H1 (cell line): ENCODE data around the gene NT5DC3.

Experiments used
- EZH2 ChIP-seq: fragments of 200-600 bp; sonication (generic); IDR thresholded peaks from 2 replicates; pipeline ENCODE4 v1.7.1; 2012; ENCODE audit warnings: low read depth, mild to moderate bottlenecking, moderate library complexity, low read length, inconsistent platforms; ENCODE audit not compliant: severe bottlenecking
- MAX ChIP-seq: IDR thresholded peaks from 2 replicates; pipeline ENCODE4 v1.6.1; 2012; ENCODE audit warnings: inconsistent platforms
- POLR2AphosphoS5 ChIP-seq: IDR thresholded peaks from 2 replicates; pipeline ENCODE4 v1.6.1; 2011; ENCODE audit warnings: low read depth, low read length
- RFX5 ChIP-seq: IDR thresholded peaks from 2 replicates; pipeline ENCODE4 v1.6.1; 2011; ENCODE audit warnings: low read depth, low read length, improper control_type of control experiment, borderline replicate concordance
- RXRA ChIP-seq: IDR thresholded peaks from 2 replicates; pipeline ENCODE4 v1.6.1; 2011; ENCODE audit warnings: low read depth, mild to moderate bottlenecking, low read length, moderate library complexity; ENCODE audit not compliant: insufficient read depth
- SIRT6 ChIP-seq: IDR thresholded peaks from one replicate; pipeline ENCODE4 v1.7.1; 2012; ENCODE audit warnings: low read length, inconsistent platforms
- SP2 ChIP-seq: IDR thresholded peaks from 2 replicates; pipeline ENCODE4 v1.6.1; 2012; ENCODE audit warnings: mild to moderate bottlenecking, low read length, inconsistent platforms
- ZNF274 ChIP-seq: IDR thresholded peaks from 2 replicates; pipeline ENCODE4 v1.7.0; 2012; ENCODE audit warnings: low read length, borderline replicate concordance; ENCODE audit errors: extremely low read depth

- TF ChIP-seq RXRA: no peak
- no peak for TF ChIP-seq MAX
- TF ChIP-seq ZNF274: no peak
- no peak for TF ChIP-seq POLR2AphosphoS5
- TF ChIP-seq SP2: no peak
- TF ChIP-seq SIRT6: no peak
- TF ChIP-seq EZH2: no peak
- no peak for TF ChIP-seq RFX5
These were observed 85.6 kb downstream of the NT5DC3 start for GRCh38 chr12:103755425-103755824.
